HG02870 (cell line): ENCODE measurements around the gene C1orf232.

Source experiments
- ATAC-seq: cut with Tn5 transposase; IDR thresholded peaks from one replicate; pipeline ENCODE4 v1.9.1; 2021; ENCODE audit warnings: mild to moderate bottlenecking, moderate library complexity; ENCODE audit not compliant: unreplicated experiment

C1orf232 gene

DNA sequence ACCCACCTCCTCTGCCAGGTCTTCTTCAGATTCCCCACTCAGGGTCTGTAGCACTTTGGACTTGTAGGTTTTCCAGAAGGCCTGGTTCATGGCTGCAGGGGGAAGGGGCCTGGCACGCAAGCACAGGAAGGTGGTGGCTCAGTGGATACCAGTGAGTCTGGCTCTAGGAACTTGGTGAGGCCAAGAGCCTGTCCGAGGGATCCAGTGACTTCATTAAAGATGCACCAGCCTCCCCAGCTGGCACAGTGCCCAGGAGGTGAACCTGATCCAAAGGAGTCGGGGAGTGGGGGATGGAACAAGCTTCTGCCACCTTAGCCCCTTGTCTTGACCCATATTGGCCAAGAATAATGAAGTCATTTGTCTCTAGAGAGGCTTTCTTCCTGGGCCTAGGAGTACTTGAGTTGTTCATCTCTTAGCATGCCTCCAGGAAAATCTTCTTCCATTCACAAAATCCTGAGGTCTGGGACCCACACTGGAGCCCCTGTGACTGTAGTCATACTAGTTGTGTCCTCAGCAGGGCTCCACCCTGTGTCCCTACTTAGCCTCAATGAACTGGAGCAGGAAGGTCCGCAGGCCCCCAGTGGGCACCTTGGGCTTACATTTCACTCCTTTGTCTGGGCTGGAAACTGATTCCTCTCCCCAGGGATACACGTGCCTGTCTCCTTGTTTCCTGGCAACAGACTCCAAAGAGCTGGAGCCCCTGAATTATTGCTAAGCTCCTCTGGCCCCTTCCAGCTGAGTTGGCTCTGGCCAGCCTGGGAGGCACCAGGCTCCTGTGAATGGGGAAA, at the start of gene C1orf232:
Gene C1orf232, minus strand, starts transcription at position 554 of the 788 bp plus-strand sequence. Its CDS starts 464 bp downstream, at position 90.
- ATAC-seq, result no peak

DNA sequence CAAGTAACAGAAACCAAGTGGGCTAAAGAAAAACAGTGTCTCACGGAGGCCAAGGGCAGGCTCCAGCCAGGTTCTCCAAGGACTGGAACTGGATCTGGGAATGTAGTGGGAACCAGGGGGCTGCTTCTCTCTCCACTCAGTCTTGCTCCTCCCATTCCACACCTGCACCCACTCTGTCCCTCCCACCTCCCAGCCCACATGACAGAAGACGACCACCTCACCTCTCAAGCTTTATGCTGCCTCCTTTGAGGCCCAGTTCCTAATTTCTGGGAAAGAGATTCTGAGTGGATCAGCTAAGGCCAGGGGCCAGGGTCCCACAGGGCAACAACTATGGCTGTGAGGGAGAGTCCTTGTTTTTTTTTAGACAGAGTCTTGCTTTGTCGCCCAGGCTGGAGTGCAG, 46.5 kb upstream of the C1orf232 start:
- no peak for ATAC-seq

DNA sequence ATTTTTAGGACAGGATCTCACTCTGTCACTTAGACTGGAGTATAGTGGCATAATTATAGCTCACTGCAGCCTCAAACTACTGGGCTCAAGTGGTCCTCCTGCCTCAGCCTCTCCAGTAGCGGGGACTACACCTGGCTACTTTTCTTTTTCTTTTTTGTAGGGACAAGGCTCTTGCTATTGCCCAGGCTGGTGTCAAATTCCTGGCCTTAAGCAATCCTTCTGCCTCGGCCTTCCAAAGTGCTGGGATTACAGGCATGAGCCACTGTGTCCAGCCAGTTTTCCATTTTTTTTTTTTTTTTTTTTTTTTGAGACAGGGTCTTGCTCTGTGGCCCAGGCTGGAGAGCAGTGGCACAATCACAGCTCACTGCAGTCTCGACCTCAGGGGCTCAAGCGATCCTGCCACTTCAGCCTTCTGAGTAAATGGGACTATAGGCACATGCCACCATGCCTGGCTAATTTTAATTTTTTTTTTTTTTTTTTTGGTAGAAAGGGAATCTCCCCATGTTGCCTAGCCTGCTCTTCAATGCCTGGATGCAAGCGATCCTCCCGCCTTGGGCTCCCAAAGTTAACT, 44.7 kb upstream of the C1orf232 start:
- ATAC-seq, result no peak

DNA sequence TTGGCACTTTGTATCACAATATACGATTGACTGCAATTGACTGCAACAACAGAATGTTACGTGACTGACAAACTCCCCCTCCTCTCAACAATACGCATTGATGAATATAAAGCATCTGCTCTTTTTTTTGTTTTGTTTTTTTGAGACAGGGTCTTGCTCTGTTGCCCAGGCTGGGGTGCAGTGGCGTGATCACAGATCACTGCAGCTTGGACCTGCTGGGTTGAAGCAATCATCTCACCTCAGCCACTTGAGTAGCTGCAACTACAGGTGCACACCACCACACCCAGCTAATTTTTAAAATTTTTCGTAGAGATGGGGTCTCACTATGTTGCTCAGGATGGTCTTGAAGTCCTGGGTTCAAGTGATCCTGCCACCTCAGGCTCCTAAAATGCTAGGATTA, 44.0 kb upstream of the C1orf232 start:
- no peak for ATAC-seq

DNA sequence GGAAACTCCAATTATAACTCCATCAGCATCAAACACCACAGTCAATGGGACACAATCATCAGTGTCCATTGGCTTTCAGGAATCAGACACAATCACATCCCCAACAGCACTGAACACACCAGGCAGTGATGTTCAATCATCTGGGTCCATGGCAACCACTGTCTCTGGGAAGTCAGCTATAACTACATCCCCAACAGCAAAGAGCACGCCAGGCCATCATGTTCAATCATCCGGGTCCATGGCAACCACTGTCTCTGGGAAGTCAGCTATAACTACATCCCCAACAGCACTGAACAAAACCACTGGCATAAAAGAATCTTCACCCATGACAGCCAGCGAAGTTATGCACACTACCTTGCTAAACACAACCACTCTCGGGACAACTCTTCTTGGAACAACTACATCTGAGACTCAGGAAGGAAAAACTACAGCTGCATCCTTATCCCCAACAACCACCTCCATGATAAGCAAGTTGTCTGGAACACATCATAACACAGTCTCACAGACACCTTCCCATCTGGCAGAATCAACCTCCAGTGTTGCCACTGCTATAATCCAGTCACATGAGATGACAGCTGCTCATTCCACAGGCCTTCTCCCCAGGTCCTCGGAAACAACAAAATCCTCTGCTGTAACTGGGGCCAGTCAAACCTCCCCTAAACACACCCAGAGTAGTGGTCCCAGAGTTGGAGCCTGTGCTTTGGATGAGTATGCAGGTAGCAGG, 41.5 kb upstream of the C1orf232 start:
- ATAC-seq, result no peak

DNA sequence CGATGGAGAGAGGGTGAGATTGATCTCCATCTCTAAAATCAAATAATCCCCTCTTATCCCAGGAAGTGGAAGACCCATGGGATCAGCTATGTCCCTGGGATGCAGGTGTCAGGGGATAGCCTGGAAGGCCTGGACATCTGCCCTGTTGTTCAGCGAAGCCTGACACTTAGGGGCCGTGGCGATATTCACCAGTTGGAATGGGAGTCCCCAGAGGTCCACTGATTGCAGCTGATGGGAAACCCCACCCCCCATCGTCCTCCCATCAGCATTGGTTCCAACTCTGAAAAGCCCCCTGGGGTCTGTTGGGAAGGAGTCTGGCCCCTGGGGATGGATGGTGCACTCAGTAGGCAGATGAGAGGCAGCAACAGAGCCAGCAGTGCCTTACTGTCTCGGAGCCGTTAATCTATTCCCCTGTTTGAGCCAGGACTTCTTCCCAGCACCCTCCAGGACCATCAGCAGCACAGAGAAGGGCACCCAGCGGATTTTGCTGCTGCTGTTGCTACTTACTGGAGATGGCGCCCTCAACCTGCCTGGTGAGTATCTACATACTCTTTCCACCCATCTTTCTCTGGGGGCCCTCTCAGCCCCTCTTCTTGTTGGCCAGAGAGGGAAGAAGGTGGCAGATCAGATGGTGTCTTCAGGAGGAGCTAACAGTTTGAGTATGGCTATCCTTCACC, 35.0 kb upstream of the C1orf232 start:
- no peak for ATAC-seq

DNA sequence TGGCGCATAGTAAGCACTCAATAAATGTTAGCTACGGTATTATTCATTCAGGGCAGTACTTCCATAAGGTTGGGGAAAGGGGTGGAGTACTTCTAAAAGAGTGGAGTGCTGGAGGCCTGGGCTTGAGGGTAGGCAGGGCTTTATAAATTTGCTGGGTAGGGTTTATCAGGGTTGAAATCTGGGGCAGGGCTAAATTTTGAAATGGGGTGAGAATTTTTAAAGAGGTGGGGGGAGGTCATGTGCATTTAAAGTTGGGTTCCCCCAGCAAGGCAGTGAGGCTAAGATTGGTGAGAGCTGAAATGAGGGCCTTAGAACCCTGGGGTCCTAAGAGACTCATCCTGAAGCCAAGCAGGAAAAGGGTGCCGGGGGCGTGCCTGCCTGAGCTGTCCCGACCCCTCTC, 31.6 kb upstream of the C1orf232 start:
- no peak for ATAC-seq

DNA sequence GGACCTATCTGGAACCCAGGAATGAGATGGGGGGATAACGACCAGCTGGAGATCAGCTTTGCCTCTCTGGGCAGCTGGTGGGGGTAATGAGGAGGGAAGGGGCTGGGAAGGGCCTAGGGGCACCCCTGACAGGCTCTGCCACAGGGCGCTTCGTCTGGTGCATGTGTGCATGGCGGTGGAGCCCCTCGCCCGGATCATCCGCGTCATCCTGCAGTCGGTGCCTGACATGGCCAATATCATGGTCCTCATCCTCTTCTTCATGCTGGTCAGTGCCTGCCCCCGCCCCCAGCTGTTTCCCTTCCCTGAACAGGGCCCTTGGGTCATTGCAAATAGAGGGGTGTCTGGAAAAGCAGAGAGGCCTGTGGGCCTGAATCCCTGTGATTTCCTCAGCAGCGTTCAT, 29.1 kb upstream of the C1orf232 start:
- no peak for ATAC-seq

DNA sequence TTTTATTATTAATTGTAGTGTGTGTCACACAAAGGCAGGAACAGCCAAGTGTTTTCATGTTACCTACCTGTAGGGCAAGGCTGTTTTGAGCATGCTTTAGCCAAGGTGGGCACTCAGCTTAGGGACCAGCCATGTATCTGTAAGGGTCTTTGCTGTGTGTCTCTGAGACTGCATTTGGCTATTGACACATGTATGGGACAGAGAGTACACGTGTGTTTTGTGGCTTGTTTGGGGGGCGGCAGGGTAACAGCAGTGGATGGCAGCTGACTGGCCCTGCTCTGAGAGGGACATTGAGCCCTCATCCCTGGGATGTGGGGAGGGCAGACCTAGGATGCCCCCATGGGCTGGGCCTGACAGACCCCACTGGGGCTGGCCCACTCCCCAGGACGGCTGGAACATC, 28.5 kb upstream of the C1orf232 start:
- ATAC-seq, result no peak

DNA sequence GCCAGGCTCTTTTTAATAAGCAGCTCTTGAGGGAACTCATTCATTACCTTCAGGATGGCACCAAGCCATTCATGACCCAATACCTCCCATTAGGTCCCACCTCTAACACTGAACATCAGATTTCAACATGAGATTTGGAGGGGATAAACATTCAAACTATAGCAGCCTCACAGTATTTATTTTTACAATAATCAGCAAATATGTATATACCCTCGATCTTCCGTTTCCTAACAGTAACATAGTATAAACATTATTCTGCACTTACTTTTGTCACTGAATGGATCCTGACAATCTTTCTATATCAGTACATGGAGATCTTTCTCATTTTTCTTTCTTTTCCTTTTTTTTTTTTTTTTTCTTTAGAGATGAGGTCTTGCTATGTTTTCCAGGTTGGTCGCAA, 27.0 kb upstream of the C1orf232 start:
- ATAC-seq, result no peak

DNA sequence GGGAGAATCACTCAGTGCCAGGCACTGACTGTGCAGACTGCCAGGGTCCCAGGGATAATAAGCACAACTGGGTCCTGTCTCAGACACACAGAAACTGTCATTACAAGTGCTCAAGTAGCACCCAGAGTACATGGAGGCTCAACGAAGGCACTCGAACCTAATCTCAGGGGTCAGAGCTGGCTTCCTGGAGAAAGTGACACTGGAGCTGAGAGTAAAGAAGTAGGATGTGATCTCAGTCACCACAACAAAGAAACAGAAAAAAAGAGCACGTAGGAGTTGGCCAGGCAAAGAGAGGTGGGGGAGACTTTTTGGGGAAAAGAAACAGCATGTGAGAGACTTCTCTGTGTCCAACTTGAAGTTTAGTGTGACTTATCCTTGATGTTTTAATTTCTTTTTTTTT, 23.0 kb upstream of the C1orf232 start:
- no peak for ATAC-seq

DNA sequence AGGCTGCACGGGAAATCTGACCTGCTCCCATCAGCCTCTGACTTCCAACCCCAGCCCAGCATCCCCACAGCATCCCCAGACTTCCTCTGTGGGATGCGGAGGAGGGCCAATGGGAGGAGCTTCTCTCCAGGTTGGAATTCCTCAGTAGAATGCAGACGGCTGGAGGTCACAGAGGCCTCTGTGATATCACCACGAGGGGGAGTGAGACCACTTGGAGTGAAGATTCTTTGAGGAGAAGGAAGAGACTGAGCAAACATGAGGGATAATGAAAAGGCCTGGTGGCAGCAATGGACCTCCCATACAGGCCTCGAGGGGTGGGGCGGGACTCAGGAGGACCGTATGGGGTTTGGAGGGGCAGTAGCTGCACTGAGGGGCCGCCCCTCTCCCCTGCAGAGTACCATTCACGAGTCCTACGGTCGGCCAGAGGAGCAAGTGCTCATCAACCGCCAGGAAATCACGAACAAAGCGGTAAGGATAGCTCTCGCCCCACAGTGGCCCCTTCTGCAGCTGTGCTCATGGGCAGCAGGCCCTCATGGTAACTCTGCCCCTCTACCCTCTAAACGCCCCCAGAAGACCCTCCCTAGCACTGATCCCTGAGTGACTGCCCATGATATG, 21.7 kb upstream of the C1orf232 start, which contains the start of gene CATSPER4:
Gene CATSPER4, plus strand, starts transcription at position 230 of the 615 bp plus-strand sequence. Its CDS starts 26 bp downstream, at position 256.
- ATAC-seq, result no peak

DNA sequence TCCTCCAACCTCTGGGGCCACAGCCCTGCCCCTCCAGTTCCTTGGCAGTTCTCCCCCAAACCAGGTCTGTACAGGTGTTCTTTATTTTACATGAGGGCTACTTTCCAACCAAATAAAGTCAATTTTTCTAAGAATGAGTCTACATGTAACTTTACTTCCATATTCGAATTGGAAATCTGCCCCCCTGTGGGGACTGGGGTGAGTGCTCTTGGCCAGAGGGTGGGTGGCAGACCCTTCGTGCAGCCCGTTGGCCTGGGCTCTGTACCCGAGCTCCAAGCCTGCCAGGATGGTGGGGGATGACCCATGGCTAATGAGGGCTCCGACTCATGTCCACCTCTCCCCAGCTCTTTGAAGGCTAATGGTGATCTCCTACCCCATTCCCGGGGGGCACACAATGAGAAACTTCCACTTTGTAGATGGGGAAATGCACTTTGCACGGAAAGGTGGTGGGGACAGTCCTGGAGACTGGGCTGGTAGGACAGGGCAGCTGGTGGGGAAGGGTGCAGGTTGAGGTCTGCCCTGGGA, 21.1 kb upstream of the C1orf232 start:
- ATAC-seq, result no peak

DNA sequence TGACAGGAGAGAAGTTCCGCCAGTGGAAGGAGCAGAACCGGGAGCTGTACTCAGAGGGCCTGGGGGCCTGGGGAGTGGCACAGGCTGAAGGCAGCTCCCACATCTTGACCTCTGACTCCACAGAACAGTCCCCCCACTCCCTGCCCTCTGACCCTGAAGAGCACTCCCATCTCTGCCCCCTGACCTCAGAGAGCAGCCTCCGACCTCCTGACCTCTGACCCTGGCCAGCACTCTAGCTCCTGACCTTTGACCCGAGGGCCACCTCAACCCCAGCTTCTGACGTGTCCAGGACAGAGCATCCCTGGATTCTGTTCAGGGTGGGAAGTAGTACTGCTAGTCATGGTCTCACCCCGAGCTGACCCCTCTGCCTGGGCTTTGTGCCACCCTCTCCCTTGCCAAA, 20.6 kb upstream of the C1orf232 start:
- ATAC-seq, result no peak

DNA sequence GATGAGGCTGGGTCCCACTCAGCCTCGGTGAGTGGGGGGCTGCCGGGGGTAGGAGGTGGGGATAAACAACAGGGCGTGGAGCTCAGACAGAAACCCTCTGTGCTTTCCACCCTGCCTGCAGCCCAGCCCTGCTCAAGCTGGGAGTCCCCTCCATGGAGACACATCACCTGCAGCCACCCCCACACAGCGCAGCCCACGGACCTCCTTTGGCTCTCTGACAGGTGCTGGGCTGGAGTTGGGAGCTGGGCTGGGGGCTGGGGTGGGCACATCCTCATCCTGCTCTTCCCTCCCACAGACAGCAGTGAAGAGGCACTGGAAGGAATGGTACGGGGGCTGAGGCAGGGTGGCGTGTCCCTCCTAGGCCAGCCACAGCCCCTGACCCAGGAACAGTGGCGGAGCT, 19.7 kb upstream of the C1orf232 start:
- ATAC-seq, result no peak

DNA sequence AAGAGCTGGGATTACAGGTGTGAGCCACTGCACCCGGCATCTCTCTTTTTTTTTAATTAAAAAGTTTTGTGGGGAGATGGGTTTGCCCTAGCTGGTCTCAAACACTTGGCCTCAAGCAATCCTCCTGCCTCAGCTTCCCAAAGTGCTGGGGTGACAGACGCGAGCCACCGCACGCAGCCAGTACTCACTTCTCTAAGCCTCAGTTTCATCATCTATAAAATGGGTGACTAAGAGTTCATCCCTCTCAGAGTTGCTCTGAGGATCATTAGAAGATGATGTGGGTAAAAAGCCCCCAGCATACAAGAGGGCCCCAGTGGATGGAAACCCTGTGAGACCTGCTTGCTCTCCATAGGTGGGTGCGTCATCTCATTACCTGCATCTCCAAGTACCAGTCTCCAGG, 19.1 kb upstream of the C1orf232 start:
- ATAC-seq, result no peak

DNA sequence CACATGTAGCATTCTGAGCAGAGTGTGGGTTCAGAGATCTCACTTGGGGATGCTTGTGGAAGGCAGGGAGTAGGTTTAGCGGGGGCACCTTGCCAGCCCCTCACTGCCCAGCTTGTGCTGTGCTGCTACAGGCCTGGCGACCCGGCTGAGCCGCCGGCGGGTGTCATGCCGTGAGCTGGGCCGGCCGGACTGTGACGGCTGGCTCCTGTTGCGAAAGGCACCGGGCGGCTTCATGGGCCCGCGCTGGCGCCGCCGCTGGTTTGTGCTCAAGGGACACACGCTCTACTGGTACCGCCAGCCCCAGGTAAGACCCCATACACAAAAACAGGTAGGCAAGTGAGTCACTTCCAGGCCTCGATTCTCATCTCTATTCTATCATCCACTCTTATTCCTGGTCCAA, 16.1 kb upstream of the C1orf232 start:
- no peak for ATAC-seq

DNA sequence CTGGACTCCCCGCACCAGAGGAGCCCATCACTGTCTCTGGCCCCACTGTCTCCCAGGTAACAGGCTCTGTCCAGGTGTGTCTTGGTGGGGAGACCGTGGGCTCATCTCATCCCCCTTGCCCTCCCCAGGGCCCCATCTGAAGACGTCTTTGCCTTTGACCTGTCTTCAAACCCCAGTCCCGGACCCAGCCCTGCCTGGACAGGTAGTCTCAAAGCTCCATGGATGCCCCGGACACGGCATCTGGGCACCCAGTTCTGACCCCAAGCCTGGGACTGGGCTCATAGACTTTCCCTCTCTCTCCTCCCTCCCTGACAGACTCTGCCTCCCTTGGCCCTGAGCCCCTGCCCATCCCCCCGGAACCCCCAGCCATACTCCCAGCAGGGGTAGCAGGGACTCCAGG, 15.3 kb upstream of the C1orf232 start:
- ATAC-seq, result no peak

DNA sequence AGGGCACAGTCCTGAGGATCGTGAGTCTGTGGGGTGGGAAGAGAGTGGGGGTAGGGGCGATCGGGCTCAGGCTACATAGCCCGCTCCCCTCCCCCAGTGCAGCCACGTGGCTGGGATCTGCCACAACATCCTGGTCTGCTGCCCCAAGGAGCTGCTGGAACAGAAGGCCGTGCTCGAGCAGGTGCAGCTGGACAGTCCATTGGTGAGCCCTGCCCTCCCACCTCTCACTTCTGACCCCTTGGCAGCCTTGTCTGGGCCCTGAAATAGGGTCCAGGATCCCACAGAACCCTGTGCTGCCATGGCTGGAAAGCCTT, 13.6 kb upstream of the C1orf232 start:
- ATAC-seq, result no peak

DNA sequence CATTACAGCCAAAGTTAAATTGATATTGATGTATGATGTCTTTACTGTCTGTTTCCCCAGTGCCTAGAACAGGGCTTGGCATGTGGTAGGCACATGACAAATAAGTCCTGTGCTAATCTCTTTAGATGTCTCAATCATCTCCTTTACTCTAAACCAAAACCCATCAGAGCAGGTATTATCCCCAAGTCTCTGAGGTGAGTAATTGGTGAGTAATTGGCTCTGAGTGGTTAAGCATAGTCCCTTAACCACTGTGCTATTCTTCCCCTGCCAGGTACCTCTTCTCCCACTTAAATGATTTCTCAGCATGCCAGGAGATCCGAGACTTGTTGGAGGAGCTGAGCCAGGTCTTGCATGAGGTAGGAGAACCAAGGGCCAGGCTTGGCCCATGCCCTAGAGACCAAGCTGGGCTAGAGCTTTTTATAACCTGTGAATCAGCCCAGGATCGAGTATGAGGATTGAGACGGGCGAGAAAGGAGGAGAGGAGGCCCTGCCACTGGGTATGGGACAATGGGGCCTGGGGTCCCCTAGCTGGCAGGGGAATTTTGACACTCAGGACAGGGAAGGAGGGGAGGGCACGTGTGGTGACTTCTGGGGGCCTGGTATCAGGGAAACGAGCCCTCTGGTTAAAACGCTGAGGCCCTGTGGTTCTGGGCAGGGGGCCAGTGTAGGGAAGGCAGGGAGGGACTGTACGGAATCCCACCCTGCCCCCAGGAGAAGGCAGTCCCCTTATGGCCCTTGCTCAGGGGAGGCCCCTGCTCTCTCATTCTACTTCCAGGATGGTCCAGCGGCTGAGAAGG, 13.0 kb upstream of the C1orf232 start:
- ATAC-seq, result no peak
